Measurements from ENCODE around the gene SLC38A1.

The SLC38A1 gene

DNA sequence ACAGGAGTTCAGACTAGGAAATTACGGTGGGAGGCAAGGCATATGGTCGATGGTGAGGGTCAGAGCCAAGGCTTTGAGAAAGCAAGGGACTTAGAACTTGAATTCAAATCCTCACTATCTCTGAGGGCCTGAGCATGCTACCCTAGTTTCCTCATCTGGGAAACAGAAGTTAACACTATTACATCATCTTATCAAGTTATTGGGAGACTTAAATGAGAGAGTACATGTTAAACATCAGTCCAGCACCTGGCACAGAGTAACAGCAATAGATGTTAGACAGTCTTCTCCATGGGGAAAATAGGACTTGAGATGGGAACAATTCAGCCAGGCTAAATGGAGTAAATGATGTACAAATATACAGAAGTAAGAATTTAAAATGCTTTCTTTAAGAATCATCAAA lies 38.5 kb downstream of the SLC38A1 start:
- DNase-seq = no peak

- no peak for DNase-seq
These were observed 41.2 kb downstream of the SLC38A1 start for GRCh38 chr12:46227616-46228015.

GRCh38 chr12:46224386-46224785 lies 44.5 kb downstream of the SLC38A1 start:
- no peak for DNase-seq

GRCh38 chr12:46223047-46223446 lies 45.8 kb downstream of the SLC38A1 start:
- DNase-seq = no peak

GRCh38 chr12:46222636-46223035 lies 46.2 kb downstream of the SLC38A1 start:
- DNase-seq = no peak

DNA sequence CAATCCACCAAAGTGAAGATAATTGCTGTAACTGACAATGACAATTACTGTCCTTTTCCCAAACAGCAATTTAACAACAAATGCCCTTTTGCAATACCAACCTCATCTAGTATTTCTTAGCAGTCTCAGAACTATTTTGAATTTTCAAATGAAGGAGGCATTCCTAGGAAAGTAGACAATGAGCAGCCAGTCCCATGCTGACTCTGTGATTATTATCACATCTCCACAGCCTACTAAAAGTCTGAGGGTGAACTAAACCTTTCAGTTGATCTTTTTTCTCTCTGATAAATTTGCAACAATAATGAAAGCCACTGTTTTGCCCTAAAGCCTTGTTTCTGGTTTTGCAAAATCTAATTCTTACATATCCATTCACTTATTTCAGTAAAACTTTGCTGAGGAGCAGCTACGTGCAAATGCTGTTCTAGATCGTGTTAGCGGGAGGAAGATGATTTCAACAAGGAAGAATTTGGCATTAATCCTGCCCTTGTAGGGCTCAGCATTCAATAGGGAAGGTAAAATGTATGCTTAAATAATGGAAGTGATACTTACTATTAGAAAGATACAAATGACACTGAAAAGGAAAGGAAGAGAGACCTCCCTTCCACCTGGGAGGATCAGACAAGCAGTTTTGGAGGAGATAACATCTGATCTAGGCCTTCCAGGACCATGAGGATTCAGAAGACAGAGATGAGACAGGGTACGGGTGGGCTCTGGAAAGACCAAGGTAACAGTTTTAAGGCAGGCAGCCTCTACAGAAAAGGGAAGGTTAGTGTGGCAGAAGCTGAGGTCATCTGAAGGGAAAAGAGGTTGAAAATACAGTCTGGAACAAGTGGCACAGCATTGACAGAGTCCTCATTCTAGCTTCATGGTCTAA lies 47.4 kb downstream of the SLC38A1 start:
- no peak for DNase-seq

DNA sequence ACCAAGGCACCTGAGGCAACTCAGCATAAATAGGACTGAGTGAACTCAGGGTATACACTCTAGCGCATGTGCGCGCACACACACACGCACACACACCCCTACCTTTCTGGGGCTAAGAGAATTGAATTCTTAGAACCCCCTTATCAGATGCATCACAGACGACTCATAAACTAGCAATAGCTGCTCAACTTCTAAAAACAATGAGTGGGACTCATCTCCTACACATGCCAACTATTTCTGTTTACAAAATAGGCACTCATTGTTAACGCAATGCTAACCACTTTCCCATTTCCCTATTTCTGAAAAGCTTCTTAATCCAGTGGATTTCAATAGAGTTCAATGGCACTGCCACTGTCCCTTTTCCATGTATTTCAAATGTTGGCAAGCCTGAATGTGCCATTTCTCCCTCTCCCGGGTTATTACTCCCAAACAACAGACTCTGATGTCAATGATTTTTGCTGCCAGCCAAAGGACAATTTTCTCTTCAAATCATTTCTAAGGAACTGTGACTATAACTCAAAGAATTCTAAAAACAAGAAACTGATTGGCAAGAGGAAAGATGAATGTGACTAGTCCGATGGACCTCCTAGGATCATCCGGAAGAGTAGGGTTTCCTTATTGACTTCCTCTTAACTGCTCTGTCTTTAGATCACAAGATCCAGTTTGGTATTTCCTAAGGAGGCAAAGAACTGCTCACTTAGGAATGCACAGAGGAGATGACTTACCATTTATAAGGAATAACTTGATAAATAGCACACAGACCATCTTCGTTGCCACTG lies 48.8 kb downstream of the SLC38A1 start:
- no peak for DNase-seq

DNA sequence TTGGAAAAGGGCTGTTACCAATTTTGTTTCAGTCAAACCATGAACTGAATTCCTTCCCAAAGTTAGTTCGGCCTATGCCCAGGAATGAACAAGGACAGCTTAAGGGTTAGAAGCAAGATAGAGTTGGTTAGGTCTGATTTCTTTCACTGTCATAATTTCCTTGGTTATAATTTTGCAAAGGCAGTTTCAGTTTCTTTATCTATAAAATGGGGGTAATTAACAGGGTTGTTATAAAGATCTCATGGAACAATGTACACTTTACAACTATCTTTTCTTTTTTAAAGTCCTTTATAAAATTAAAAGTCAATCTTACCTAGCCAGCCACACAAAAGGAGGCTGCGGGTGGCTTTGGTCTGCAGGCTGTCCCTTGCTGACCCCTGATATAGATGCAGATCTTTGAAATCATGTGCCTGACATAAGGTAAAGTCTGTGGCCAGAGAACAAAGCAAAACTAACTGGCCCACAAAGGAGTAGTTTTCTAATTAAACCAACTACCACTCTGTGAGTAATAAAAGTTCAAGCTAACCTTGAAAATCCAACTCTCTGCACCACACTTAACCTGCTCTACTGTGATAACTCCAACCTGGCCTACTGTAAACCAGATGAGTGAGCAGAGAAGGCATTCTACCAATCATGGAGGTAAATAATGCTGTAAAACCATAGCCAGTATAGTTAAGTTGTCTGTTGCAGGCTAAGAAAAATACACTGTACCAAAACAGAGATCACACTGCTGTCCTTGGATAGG lies 49.5 kb downstream of the SLC38A1 start:
- DNase-seq = no peak

DNA sequence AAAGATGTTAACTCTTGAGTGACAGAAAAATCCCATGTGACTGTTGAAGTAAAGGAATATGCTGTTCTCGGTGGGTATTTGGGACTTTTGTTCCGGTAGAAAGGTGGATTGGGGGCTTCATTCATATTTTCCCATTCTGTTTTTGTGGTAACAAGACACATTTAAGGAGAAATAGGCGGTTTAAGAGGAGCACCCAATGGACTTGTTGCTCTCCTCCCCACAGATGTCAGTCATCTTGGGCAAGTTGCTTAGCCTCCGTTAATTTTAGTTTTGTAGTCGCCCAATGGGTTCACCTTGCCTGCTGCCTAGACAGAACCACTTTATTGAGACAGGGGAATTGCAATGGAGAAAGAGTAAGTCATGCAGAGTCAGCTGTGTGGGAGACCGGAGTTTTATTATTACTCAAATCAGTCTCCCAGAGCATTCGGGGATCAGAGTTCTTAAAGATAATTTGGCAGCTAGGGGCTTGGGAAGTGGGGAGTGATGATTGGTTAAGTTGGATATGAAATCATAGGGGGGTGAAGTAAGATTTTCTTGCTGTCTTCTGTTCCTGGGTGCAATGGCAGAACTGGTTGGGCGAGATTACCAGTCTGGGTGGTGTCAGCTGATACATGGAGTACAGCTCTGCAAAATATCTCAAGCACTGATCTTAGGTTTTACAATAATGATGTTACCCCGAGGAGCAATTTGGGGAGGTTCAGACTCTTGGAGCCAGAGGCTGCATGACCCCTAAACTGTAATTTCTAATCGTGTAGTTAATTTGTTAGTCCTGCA lies 50.3 kb downstream of the SLC38A1 start:
- no peak for DNase-seq

DNA sequence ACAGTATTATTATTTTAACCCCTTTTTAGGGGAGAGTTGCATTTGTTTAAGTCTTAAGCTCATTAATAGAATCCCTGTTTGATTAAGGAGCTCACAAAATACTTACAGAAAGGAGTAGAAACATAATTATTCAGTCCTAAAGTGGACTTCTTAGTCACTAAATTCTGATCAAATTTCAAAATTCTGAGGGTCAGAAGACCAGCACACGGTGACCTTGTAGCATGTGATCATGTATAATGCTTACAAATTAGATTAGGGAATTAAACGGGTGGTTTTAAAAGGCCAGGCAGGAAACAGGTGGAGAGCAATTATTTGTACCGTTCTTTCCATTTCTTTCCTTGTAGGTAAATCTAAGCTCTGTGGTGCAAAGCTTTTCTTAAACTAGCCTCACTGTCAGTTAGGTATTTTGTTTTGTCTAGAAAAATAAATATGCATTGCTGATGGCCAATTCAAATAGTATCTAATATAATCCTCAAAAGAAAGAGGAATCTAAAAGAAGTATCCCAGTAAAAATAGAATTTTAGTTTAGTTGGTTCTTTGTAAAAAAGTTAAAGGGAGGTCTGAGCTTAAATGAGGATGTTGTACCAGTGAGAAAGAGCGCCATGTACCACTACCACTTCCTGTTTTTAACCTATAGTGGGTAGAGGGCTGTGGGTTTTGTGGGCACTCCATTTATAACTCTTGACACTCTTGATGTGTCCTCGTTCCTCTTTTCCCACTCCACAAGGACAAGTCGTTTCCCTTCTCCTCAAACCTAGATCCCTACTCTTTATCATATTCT lies 51.1 kb downstream of the SLC38A1 start:
- DNase-seq = no peak

DNA sequence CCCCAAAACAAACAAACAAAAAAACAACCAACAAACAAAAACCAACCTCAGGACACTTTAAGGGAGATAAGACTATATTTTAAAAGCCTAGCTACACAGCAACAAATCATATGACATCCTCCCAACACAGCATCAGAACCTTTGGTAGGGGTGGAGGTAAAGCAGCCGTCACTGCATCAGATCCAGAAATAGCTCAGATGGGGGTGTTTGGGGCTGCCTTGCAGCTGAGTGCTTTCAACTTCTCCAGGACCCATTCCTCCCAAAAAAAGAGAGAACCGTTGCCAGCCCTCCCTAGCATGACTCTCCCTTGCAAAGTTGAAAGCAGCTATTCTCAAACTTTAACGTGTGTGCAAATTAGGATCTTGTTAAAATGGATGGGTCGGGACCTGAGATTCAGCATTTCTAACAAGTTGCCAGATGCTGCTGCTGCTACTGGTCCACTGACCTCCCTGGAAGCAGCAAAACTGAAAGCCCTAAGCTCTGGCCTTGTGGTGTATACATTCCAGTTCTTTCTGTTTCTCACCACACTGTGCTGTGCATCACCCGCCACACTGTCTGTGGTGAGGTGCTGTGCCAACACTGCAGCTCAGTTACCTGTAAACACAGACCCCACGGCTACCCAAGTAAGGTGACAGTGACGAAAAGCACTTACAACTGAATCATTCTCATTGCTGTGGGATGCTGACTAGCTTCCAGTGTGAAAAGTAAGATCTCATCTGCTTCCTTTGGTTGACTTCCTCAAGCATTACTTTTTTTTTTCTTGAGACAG lies 54.0 kb downstream of the SLC38A1 start:
- no peak for DNase-seq

- no peak for DNase-seq
These were observed 56.5 kb downstream of the SLC38A1 start for GRCh38 chr12:46212108-46212982.

GRCh38 chr12:46210873-46211439 lies 57.9 kb downstream of the SLC38A1 start:
- DNase-seq = no peak

DNA sequence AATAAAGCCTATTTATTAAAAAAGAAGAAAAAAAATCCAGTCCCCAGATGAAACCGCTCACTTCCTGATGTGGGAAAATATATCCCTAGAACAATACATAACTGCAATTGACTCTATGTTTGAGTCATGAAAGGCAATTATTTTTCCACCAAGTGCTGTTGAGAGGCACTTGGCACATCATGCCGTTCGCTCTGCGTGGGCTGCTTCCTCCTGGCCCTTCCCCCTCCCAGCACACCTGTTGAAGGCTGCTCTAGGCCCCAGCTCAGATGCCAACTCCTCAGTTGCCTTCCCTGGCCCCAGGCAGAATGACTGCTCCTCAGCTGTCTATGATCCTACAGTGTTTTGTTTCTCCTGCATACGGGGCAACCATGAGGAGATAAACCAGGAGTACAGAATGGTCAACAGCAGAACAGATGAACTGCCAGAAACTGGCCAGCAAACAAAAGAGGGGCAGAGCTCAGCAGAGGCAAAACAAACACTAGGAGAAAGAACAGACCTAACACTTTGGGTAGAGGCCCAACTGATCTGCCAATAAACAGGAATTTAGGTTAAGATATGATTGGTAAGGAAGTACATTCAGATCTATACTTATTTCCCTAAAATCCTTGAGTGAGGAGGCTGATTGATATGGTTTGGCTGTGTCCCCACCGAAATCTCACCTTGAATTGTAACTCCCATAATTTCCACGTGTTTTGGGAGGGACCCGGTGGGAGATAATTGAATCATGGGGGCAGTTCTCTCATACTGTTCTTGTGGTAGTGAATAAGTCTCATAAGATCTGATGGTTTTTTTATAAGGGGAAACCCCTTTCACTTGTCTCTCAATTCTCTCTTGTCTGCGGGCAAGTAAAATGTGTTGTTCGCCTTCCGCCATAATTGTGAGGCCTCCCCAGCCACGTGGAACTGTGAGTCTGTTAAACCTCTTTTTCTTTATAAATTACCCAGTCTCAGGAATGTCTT lies 58.6 kb downstream of the SLC38A1 start:
- no peak for DNase-seq

GRCh38 chr12:46209170-46209569 lies 59.7 kb downstream of the SLC38A1 start:
- DNase-seq = no peak

- no peak for DNase-seq
These were observed 60.5 kb downstream of the SLC38A1 start for GRCh38 chr12:46208370-46208769.

- no peak for DNase-seq
These were observed 61.2 kb downstream of the SLC38A1 start for GRCh38 chr12:46207644-46208043.

DNA sequence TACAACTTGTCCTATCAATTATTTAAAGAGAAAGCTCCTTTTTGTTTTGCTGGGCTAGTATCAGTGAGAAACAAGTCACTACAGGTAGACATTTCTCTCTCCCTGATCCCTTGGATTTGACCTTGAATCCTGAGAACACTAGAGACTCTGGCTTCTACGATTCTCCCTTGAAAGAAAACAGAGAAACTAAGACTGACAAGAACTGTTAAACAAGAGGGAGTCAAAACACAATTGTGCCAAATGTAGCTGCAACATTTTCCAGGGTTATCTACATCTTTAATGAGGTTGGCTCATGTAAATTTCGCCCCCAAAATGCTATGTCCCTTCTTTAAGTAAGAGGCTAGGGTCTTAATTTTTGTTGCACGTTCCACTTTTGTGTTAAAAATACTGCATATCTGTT lies 62.4 kb downstream of the SLC38A1 start:
- no peak for DNase-seq
